Jurkat, Clone E6-1 (cell line): Measurements from ENCODE around the gene EPS8L3.
A peak's percentile ranks its signal among the peaks of the same experiment; 100 is the strongest.

Source experiments
- DNase-seq: peaks from one replicate; pipeline ENCODE4 v3.0.0-alpha.2; 2011; ENCODE audit warnings: low read depth, low spot score
- H3K4me3 ChIP-seq: 2 replicates; pipeline ENCODE4 v1.5.1; 2011; ENCODE audit warnings: mild to moderate bottlenecking, low read length, control low read depth, moderate library complexity

Gene EPS8L3

DNA sequence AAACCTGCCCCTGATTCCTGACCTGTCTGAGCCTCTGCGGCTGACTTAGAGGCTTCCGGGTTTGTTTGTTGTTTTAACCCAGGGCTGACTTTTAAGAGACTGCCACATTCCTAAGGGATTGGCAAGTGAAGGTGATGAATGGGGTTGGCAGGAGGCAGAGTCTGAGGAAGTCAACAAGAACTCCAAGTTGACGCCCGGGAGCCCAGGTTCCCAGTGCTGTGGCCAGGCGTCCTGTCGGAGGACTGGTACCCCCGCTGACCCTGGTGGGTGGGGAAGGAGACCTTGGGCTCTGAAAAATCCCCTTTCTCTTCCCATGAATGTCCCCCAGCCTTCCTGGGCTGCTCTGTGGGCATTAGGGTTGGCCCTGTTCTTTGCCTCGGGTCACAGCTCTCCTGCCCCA lies 19.7 kb upstream of the EPS8L3 start:
- DNase-seq: no peak
- H3K4me3 ChIP-seq: no peak overlapping the region

DNA sequence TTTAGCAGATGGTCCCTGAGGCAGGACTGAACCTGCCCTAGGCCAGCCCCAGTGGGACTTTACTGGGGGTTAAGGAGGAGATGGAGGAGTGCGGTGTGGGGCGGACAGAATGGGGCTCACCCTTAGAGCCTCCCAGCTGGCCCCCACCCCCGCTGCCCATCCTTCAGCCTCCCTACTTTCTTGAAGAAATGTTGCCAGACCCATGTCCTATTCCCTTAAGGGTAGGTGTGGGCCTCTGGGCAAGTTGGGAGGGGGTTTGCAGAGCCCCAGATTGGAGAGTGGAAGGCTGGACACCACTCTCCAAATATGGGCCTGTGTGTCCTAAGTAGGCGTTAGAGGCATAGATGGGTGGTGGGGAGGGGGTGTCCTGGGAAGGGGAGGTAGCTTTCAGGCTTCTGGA lies 19.2 kb upstream of the EPS8L3 start:
- DNase-seq: no peak
- H3K4me3 ChIP-seq: no peak overlapping the region

DNA sequence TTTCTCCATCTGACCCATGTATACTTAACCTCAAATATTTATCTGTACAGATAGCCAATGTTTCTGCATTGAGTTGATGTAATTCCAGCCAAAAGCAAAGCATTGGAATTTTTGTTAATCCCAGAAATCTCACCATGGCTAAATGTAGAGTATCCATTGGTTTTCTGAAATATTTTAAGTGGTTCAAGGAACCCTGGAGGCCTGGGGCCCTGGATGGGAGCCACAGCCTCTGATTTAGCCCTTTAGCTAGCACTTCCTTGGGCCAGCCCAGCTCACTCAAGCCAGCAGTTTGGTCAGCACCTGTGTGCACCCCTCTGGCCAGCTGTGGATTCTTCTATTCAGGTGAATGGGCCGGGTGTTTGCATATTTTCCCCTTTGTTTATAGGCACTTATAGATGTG lies 18.8 kb upstream of the EPS8L3 start:
- no peak for DNase-seq
- no peak overlapping the region for H3K4me3 ChIP-seq

DNA sequence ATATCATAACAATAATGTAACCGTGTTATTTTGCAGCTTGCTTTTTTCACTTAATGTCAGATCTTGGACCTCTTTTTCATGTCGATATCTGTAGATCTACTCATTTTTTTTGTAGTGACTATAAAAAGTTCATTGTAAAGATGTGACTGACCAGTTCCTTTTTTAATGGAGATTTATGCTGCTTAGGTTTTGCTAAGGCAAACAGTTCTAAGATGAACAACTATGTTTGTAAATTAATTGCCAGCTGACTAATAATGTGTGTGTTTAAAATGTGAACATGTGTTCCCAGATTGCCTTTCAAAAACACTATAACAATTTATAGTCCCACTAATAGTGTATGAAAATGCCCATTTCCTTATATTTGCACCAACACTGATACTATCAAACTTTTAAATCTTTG lies 18.1 kb upstream of the EPS8L3 start:
- no peak for DNase-seq
- no peak overlapping the region for H3K4me3 ChIP-seq

DNA sequence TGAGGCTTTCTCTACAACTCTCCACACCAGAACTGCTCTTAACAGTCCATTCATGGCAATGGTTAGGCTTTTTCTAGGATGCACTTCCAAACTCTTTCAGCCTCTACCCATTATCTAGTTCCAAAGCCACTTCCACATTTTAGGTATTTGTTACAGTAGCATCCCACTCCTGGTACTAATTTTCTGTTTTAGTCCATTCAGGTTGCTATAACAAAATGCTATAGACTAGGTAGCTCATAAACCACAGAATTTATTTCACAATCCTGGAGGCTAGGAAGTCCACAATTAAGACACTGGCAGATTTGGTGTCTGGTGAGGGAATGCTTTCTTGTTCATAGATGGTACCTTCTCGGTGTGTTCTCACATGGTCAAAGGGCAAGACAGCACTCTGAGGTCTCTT lies 17.3 kb upstream of the EPS8L3 start:
- H3K4me3 ChIP-seq: no peak overlapping the region
- DNase-seq: no peak

DNA sequence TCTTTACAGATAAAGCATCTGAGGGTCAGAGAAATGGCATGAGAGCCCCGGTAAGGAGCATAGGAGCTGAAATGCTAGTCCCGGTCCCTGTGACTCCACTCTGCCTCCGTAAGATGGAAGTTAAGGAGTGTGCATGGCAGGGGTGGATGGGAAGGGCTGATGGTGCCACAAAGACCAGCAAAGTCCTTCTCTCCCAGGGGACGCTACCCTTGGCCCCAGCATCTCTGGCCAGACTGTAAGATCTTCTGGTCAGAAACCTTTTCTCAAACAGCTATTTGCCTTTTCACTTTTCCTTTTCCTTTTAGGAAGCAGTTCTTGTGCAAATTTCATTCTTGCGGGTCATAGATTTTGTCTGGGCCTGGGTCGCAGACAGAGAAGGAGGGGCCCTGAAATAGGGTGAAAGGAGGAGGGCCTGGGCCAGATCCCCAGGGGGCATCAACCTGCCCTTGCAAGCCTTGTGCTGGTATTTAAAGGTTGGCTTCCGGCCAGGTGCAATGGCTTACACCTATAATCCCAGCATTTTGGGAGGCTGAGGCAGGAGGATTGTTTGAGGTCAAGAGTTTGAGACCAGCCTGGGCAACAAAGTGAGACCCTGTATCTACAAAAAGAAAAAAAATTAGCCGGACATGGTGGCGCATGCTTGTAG lies 14.4 kb upstream of the EPS8L3 start:
- DNase-seq: no peak

DNA sequence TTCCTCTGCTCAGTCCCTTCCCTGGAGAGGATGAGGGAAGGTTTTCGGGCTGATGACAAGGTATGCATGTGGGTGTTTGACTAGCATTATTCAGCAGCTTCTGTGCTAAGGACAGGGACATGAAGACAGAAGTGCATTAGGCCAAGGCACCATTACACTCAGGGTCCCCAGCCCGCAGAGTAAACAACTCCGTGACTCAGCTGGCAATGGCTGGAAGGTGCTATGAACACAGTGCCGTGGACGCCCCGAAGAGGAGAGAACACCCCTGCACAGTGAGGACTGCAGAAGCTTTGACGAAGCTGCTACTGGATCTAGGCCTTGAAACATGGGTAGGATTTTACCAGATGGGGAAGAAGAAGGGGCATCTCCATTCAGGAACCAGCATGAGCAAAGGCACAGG lies 13.7 kb upstream of the EPS8L3 start:
- no peak overlapping the region for H3K4me3 ChIP-seq
- no peak for DNase-seq

More for the DNA sequence above, 14.4 kb upstream of the EPS8L3 start:
- H3K4me3 ChIP-seq: no peak overlapping the region

DNA sequence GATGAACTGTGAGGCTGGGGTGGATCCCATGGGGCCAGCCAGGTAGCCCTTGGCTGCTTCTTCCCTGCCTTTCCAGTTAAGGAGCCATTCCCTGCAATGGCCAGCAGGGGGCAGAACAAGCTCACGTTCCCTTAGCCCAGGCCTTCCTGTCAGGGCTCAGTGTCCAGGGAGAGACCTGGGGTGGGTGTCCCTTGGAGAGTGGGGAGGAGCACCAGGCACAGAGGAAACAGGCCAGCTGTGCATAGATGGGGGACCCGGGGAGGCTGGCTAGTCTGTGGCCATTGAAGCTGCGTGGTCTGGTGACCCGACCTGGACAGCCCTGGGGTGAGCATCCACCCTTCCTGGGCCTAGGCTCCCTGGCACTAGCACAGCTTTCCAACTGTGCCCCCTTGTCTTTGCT lies 13.2 kb upstream of the EPS8L3 start:
- H3K4me3 ChIP-seq: no peak overlapping the region
- DNase-seq: peak; percentile 52

DNA sequence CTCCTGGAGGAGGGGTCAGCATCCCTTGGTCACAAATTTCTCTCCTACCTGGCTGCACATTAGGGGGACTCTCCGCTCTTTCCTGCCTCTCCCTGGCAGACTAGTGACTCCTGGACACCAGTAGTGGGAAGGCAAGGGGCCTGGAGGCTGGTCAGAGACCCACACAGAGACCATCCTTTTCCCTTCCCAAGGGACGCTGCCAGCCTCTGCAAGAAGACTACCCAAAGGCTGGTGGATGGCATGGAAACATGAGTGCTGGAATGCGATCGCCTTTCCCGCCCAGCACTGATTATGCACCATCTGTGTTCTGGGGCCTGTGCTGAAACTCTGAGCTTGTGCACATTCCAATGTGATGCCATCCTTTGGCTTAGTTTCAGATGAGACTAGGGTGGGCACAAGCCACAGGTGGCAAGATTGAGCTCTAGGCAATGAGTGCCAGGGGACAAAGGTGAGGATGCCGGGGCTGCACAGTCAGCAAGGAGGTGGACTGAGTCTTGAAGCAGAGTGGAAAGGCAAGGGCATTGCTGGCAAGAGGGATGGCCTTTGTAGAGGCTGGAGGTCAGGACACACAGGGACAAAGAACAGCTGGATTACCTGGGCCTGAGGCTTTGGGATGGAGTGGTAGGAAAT lies 12.6 kb upstream of the EPS8L3 start:
- H3K4me3 ChIP-seq: no peak overlapping the region
- DNase-seq: no peak

DNA sequence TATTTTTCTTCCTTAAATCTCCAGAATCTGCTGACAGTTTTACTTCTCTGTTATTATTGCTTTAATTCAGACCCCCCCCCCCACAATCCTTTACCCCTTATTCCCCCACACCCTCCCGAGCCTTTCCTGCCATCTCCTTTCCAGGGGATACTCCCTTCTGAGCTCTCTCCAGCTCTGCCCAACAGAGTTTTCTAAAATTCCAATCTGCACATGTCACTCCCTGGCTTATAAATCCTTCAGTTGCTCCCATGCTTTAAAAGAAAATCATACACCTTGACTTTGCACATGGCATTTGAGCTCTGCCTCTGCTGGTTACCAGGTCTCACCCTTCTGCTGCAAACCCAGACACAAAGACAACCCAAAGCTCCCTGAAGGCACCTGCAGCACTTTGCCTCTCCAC lies 11.7 kb upstream of the EPS8L3 start:
- H3K4me3 ChIP-seq: no peak overlapping the region
- no peak for DNase-seq

DNA sequence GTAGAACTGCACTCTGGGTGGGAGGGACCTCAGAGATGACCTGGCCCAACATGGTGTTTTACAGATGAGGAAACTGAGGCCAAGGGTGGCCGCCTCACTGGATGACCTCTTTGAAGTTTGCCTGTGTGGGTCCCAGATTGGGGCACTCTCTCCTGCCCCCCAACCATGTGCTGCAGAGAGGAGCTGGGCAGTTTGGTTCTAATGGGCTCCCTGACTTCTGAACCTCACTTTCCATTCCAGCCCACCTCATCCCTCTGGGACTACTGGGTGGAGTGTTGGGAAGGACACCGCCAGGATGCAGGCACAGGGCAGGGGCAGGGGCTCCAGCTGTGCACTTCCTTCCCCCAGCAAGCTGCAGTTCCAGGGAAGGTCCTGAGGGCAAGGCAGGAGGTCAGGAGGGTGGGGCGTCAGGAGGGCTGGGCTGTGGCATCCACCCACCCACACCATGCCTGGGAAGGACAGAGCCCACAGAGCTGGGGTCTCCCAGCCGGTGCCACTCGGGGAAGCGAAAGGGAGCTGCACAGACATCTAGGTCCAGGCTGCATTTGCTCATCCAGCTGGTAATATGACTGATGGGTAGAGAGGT lies 10.3 kb upstream of the EPS8L3 start:
- no peak overlapping the region for H3K4me3 ChIP-seq
- no peak for DNase-seq

DNA sequence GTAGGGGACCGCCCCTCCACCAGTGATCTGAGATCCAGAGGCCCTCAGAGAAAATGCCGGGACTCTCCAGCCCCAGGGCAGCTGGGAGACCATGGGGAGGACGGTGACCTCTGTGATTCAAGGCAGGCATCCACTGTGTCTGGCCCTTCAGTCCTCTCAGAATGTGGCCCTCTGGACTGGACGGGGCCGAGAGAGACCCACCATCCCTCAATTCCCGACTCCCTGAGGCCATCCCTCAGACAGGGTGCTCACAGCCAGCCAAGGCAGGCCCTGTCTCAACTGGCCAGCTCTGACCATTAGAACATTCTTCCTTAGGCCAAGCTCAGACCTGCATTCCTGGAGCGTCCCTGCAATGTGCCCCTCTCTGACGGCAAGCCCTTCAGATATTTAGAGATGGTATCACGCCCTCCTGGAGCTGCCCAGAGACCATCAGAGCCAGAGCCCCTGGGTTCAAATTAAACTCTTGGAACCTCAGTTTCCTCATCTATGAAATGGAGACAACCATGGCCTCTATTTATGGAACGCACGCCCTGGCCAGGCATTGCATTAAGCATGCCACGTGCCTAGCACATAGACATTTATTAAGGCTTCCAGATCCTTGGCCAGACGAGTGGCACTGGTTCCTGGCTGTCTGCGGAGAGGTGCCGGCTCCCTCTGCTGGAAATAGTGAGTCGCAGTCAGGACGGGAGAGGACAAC lies 9.6 kb upstream of the EPS8L3 start:
- peak; percentile 67 for DNase-seq
- H3K4me3 ChIP-seq: no peak overlapping the region

DNA sequence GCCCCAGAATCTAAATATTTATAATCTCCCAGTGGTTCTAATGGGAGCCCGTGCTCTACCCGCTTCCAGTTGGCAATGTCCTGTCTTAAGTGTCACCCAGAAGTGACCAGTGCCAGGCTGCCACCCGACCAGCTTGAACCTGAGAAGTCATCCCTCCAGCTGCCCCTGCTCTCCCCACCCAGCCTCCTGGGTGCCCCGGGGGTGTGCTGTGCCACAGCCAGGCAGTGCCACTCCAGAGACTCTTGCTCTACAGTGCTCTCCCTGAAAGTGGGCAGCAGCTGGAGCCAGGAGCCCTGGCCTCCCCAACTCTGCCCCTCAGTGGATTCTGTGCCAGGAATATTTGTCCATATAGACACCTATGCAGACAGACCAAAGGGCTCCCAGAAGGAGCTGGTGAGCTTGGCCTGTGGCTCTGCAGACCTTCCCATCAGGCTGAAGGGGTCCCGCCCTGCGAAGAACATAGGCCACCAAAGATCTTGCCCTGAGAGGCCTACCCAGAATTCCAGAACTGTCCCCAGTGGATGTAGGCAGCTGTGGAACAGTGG lies 9.0 kb upstream of the EPS8L3 start:
- no peak overlapping the region for H3K4me3 ChIP-seq
- DNase-seq: no peak

DNA sequence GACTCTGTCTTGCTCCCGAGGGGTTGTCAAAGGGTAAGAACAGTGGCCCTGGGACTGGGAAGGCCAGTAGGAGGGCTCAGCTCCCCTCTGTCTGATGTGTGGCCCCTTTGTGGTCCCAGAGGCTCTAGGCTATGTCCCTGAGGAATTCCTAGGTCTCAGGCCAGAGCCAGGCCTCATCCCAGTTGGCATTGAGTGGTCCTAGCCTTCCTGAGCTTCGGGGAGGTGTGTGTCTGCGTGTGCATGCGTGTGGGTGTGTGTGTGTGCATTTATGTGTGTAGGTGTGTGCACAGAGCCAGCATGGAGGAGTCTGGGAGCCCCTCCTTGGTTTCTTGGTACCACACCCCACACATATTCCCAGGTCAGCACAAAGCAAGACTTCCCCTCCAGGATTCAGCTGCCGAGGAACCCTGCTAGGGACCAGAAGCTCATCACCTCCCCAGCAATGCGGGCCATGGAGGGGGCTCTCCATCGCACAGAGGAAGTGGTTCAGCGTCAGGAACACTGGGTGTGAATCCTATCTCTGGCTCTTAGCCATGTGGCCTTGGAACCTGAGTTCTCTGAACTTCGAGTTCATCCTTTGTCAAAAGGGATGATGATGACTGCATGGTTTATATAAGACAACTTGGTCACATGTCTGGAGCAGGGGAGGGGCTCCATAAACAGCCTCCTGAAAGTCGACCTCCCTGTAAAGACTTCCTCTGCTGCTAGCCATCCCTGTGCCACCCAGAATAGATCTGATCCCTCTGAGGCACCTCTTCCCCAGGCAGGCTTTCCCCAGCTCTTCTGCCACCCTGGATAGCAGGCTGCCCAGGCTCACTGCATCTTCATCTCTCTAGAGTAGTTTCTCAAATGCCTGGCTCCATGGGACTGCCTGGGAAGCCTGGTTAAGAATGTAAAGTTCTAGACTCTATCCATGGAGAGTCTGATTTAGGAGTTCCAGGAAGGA lies 8.3 kb upstream of the EPS8L3 start:
- no peak overlapping the region for H3K4me3 ChIP-seq

DNA sequence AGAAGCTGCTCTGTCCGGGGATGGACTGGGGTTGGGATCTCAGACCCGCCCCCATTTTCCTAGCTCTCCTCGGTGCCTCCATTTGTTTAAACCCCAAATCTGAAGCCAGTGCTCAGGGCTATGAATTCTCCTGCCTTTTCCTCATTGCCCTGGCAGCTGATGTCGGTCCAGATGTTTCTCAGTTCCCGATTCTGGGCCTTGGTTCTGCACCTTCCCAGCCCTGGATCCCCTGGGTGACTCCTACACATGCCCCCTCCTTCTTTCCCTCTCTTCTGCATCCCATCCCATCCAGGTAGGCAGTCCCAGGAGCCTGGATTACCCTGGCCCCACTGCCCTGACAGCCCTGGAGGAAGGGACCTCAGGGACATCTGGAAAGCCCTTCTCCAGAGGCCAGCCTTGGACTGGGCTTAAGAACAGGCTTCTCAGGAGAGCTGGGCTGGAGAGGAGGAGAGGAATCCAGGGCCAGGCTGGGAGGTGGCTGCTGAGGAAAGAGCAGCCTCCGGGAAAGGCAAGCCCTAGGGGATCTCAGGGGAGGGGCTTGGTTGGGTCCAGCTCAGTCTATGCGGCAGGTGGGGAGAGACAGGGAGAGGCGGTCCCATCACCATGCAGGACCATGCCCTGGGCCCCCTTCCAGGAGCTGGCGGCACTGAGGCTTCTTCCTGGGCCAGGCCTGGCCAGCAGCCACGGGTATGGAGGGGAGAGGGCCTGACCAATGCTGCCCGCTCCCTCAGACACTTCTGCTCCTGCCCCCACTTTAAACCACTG lies 6.8 kb upstream of the EPS8L3 start:
- DNase-seq: no peak
- H3K4me3 ChIP-seq: no peak overlapping the region

More for the DNA sequence above, 8.3 kb upstream of the EPS8L3 start:
- DNase-seq: peak; percentile 18

DNA sequence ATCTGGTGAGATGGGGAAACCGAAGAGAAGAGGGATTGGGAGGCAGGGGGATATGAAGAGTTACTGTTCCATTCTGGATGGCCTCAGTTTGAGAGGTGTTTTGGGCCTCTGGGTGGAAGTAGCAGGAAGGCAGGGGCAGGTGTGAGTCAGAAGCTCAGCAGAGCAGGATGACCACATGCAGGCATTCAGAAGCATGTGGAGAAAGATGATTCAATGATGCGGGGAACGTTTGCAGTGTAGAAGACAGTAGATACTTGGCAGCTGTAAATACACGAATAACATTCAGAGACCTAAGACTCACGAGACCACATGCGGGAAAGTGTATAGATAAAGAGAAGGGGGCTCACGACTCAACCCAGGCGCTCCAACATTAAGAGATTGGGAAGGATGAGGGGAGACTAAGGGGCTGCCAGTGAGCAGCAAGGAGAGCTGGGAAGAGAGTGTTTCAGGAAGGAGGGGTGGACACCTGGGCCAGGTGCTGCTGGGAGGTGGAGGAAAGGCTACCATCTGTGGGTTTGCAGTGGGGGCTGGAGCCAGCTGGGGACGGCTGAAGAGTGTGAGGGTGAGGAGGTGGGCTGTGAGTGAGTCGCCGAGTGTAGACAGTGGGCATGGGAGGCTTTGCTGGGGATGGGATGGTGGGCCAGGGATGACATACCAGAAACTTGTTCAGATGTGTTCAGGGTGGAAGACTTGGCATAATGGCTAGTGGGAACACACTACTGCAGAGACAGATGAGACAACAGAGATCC lies 5.8 kb upstream of the EPS8L3 start:
- no peak for DNase-seq
- H3K4me3 ChIP-seq: no peak overlapping the region

DNA sequence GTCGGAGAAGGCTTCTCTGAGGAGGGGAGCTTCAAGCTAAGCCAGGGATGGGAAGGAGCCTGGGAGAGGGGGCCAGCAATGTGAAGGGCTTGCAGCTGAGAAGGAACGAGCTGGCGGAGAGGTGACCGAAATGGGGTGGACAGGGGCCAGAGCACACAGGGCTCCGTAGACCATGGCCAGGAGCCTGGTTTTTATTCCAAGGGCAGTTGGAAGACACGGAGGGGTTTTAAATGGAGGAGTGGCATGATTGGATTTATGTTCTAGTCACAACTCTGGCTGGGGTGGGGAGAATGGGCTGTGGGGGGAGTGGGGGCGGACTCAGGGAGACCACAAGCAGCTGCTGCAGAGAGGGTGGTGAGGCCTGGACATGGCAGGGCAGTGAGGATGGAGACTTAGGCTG lies 5.1 kb upstream of the EPS8L3 start:
- no peak overlapping the region for H3K4me3 ChIP-seq
- DNase-seq: no peak

DNA sequence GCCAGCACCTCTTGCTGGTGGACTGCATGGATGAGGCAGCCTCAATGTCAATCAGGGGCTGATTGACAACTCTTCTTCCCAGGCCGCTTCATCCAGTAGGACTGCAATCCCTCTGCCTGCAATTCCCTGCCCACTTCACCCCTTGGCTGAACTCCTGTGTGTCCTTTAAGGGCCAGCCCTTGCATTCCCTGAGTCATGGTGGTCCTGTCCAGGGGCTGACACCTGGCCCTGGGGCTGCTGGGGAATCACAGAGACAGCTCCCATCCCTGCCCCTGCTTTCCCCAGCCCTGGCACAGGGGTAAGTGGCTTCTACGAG lies 4.6 kb upstream of the EPS8L3 start:
- no peak overlapping the region for H3K4me3 ChIP-seq
- DNase-seq: no peak
